ENCODE results near the gene OR14A2.
"Not testable (repeated sequence)": the region's sequence is repeated elsewhere in the genome, so short reads cannot be mapped to it uniquely, and the experiment has no call there.

OR14A2 gene

DNA sequence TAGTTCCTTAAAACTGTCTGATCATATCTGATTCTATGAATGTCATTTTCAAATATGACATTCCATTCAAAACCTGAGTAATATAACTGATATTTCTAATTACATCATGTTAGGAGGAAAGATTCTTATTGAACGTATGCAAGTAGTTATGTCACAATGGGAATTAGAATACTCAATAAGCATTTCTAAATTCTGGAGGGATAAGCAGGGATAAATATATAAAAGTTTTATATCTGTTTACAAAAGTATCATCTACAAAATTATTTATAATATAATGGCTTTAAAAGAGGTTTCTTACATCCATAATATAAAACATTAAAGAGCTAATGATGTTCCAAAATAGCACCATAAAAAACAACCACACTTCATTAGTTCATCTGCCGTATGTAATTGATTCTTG lies at the start of gene OR14A2:
Gene OR14A2, minus strand, starts transcription at position 101 of the 400 bp plus-strand sequence.
- DNase-seq, result no peak
- TF ChIP-seq GATA1 (IDR thresholded peaks at IDR 0.05; ENCODE audit: low read depth, low read length) (no peak), POLR2A (IDR thresholded peaks at IDR 0.05; ENCODE audit: low read length) (no peak)

DNA sequence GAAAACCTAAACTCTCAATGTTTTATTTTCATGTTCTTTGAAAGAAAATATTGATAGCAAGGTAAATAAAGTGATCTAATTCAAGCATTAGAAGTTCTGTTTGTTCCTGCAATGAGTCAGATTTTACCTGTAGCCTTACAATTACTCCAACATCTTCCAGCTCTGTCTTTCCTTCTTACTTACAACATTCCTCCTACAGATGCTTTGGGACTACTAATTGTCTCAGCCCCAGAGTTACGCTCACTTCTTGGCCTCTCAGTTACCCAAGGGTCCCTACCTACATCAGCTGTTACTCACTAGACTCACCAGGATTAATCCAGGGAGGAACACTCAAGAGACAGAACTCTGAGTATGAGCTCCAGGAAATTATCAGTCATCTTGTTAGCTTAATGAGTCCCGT lies 49.6 kb upstream of the OR14A2 start:
- no peak for TF ChIP-seq POLR2A (IDR thresholded peaks at IDR 0.05; ENCODE audit: low read length)
- TF ChIP-seq GATA1 (IDR thresholded peaks at IDR 0.05; ENCODE audit: low read depth, low read length), result no peak
- no peak for DNase-seq

DNA sequence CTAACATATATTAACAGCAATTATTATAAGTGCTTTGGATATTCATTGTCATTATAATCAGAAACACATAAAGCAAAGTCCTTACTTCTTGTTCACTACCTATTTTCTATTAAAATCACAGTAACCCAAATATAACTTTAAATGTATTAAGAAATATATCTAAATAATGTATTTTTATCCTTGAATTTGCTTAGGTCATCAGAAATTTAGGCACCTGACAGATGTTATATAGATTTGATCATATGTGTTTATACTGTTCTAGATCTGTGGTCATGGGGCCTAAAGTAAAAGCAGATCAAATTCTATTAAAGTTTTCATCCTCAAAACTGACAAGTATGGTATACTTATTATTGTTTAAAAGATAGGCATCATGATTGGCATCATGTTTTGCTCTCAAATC lies 21.7 kb upstream of the OR14A2 start:
- TF ChIP-seq POLR2A (IDR thresholded peaks at IDR 0.05; ENCODE audit: low read length), result no peak
- TF ChIP-seq GATA1 (IDR thresholded peaks at IDR 0.05; ENCODE audit: low read depth, low read length), result no peak
- no peak for DNase-seq

DNA sequence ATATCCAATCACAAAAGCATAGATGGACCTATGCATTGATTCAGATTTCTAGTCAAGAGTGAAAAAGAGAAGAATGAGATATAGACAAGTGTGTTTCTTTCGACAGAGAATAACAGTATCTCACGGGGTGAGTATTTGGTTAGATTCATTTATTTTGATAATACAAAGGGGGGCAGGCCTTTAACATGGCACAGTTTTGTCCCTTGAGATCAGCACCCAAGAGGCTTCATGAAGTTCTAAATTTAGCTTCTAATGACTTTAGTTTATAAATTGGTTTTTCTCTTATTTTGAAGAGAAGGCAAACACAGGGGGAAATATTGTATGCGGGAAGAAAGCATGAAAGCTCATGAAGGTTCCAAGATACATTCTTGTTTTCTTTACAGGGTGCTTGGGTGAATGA lies 12.5 kb upstream of the OR14A2 start, which contains the start of gene OR1C1:
Gene OR1C1, minus strand, starts transcription at position 101 of the 400 bp plus-strand sequence. CDS start 2,150 bp downstream, outside the sequence.
- TF ChIP-seq GATA1 (IDR thresholded peaks at IDR 0.05; ENCODE audit: low read depth, low read length) (no peak), POLR2A (IDR thresholded peaks at IDR 0.05; ENCODE audit: low read length) (no peak)
- no peak for DNase-seq

DNA sequence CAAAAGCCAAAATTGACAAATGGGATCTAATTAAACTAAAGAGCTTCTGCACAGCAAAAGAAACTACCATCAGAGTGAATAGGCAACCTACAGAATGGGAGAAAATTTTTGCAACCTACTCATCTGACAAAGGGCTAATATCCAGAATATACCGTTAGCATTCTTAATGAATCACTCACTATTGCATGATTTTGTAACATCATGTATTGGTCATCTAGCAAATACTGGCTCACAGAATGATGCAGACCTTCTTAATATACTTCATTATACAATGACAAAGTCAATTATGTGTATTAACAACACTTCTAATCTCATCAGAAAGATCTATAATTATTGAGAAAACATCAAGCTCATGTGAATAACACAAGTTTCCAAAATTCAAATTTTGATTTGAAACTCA lies 6.4 kb upstream of the OR14A2 start:
- not testable (repeated sequence) for DNase-seq

DNA sequence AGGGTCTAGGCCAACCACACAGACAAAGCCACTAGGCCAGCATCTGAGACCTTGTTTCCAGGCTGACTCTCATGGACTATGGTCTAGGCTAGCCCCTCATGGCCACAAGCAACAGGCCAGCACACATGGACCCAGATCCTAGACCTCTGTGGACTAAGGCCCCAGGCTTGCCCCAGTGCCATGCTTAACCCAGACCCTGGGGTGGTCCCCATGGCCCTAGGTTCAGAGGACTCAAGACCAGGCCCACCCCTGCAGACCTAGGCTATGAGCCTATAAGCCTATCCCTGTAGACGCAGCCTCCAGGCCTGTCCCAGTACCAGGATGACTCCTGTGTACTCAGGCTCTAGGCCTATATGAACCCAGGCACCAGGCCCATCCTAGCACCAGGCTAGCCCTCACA lies 1.9 kb upstream of the OR14A2 start:
- no peak for DNase-seq
- no peak for TF ChIP-seq POLR2A (IDR thresholded peaks at IDR 0.05; ENCODE audit: low read length)

DNA sequence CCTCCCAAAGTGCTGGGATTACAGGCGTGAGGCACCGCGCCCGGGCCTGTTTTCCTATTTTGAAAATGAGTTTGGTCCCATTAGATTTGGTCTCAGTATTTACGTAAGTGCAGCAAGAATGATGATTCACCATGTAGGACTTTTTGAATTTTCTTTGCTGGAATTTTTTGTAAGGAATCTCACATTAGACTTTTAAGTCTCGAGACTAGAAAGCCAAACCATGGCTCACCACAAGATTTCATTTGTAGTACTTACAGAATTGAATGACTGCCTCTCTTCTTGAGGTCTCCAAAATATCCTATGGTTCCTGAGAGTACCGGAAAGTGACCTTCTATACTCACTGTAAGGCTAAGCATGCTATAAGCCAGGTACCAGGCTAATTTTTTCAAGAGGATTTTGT lies 325 bp downstream of the OR14A2 start:
- TF ChIP-seq POLR2A (IDR thresholded peaks at IDR 0.05; ENCODE audit: low read length) (no peak), GATA1 (IDR thresholded peaks at IDR 0.05; ENCODE audit: low read depth, low read length) (no peak)
- no peak for DNase-seq

DNA sequence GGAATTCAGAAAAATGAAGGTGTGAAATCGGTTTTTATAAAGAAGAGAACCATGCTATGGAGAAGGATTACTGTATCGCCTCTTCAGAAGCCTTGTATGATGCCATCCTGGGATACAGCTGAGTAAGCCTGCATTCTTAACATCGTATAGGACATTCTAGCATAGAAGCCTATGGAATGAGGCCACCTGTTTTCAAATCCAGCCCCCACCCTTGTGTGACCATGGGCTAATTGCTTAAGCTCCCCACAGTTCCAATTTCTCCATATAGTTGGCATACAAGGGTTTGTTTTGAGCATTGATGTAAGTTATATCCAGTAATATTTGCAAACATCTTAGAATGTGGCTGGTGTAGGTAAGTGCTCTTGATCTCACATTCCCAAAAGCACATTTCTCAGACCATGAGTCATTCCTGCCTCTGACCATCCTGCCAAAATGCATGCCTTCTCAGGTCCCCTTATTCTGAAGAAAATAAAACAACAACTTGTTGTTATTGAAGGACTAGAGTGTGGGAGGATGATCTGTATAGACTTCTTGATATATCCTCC lies 1.5 kb downstream of the OR14A2 start:
- no peak for DNase-seq
- TF ChIP-seq GATA1 (IDR thresholded peaks at IDR 0.05; ENCODE audit: low read depth, low read length), result no peak
- no peak for TF ChIP-seq POLR2A (IDR thresholded peaks at IDR 0.05; ENCODE audit: low read length)

DNA sequence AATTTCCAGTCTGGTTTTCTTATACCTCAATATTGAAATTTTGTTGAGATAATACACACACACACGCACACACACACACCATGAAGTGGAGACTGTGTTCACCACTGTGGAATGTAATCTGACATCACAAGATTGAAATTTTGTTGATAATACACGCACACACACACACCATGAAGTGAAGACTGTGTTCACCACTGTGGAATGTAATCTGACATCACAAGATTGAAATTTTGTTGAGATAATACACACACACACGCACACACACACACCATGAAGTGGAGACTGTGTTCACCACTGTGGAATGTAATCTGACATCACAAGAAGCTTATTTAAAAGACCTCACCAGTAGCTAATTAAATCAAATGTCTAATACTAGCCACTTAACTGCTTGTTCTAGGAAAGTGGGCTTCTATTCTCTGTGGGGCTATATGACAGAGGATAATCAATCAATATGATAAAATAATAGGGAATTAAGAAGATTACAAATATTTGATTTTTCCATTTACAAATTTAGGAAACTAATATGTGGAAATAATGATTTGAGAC lies 5.7 kb downstream of the OR14A2 start:
- DNase-seq, result not testable (repeated sequence)

DNA sequence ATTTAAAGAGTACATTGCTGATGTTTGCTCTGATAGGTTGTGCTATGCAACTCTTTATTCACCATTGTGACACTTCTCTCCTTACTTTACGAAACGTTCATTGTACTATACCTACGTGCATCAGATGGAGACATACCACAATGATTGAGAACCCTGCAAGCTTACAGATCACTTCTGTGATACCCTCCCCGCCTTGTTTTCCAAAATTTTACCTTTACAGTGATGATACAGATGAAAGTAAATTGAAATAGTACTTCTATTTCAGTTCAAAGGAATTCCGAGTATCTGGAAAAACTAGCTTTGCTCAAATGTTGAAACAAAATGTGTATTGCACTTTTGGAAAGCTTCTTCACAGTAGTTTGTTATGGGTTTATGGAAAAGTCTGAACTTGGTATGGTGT lies 6.2 kb downstream of the OR14A2 start:
- DNase-seq, result no peak
- TF ChIP-seq GATA1 (IDR thresholded peaks at IDR 0.05; ENCODE audit: low read depth, low read length), result no peak
- TF ChIP-seq POLR2A (IDR thresholded peaks at IDR 0.05; ENCODE audit: low read length), result no peak

DNA sequence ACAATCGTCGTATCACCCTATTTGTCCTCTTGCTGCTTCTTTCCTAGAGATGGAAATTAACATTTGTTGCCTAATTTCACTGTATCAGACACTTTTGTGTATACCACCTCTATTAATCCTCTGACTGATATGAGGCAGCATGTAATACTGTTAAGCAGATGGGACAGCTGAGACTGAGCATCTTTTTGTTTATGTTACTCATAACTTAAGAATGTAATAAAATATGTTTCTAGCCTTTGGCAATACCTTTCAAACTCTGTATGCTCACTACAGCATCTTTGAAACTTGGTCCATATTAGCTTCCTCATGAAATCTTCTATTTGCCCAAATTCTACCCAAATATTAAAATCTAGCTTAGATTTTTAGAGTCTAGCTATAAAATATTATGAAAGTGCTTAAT lies 7.2 kb downstream of the OR14A2 start:
- TF ChIP-seq GATA1 (IDR thresholded peaks at IDR 0.05; ENCODE audit: low read depth, low read length) (no peak), POLR2A (IDR thresholded peaks at IDR 0.05; ENCODE audit: low read length) (no peak)
- no peak for DNase-seq

DNA sequence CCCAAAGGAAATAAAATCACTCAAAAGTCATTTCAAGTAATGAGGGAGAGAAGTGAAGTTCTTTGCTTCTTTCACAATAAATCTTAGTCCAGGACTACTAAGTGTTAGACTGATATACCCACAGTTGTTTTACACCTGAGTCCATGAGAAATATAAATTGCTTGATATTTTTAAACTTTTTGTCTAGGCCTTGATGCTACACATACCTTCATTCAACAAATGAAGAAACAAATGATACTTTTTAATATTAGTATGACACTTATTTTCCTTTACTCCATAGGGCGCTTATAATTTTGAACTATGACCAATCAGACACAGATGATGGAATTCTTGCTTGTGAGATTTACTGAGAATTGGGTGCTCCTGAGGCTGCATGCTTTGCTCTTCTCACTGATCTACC lies 9.6 kb downstream of the OR14A2 start, which contains the start of gene OR14K1:
Gene OR14K1, plus strand, starts transcription at position 301 of the 400 bp plus-strand sequence. Its CDS starts 0 bp downstream, at position 301.
- no peak for TF ChIP-seq POLR2A (IDR thresholded peaks at IDR 0.05; ENCODE audit: low read length)
- no peak for TF ChIP-seq GATA1 (IDR thresholded peaks at IDR 0.05; ENCODE audit: low read depth, low read length)
- no peak for DNase-seq

DNA sequence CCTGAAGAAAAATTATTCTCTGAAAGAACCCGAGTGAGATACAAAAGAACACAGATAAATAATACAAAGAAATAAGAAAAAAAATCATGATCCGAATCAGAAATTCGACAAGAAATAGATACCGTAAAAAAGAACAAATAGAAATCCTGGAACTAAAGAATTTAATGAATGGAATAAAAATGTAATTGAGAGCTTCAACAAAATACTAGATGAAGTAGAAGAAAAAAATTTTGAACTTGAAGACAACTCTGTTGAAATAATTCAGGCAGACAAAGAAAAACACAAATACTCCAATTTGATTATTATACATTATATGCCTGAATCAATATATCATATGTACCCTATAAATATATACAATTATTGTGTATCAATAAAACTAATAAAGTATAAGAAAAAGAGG lies 26.7 kb downstream of the OR14A2 start:
- no peak for DNase-seq
- TF ChIP-seq GATA1 (IDR thresholded peaks at IDR 0.05; ENCODE audit: low read depth, low read length) (no peak), POLR2A (IDR thresholded peaks at IDR 0.05; ENCODE audit: low read length) (no peak)

DNA sequence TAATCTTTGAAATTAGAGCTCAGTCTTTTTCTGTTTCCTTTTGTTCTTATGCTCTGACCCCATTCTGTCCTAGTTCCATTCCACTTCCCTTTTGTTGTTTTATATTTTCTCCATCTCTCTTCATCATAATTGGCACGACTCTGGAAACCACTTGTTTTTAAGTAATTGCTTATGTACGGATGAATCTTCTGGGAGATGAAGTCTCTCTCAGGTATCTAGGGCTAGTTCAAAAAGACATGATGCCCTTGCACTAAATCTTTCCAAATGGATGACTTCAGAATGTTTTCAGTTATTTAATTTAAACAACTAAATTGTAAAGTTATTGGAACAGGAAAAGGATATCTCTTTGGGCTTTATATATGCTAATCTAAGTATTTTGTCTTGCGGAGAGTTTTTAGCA lies 31.4 kb downstream of the OR14A2 start, which contains the start of gene OR6F1:
Gene OR6F1, minus strand, starts transcription at position 101 of the 400 bp plus-strand sequence. CDS start 3,891 bp downstream, outside the sequence.
- DNase-seq, result no peak
- TF ChIP-seq POLR2A (IDR thresholded peaks at IDR 0.05; ENCODE audit: low read length) (no peak), GATA1 (IDR thresholded peaks at IDR 0.05; ENCODE audit: low read depth, low read length) (no peak)

DNA sequence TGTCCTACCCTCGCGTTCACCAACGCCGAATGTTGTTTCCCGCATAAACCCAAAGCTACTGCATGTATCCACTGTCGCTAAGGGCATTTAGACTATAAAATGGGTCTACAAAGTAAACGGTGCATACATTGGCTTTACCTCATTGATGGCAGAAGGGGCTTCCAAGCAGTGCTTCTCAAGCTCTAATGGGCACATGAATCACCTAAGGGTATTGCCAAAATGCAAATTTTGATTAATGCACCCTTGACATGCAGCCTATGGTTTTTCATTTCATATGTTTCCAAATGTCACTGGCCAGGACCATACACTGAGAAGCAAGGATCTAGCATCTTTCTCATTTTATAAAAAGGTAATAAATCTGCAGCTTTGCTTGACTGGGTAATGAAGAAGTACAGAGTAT lies 34.2 kb downstream of the OR14A2 start:
- no peak for DNase-seq
- no peak for TF ChIP-seq GATA1 (IDR thresholded peaks at IDR 0.05; ENCODE audit: low read depth, low read length)
- TF ChIP-seq POLR2A (IDR thresholded peaks at IDR 0.05; ENCODE audit: low read length), result no peak

DNA sequence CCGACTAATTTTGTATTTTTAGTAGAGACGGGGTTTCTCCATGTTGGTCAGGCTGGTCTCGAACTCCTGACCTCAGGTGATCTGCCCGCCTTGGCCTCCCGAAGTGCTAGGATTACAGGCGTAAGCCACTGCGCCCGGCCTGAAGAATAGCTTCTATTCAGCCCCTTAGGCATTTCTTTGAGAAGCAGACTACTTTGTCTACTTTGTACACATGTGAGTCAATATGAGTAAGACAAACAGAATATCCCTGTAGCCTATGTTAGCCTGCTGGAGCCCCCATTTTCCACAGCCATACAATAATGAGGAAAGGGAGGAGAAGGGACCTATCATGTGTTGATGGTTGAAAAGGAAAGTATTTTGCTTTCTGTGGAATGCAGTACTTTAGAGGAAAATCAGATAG lies 37.3 kb downstream of the OR14A2 start:
- DNase-seq, result not testable (repeated sequence)

Data from erythroblast (primary cell).